Body of pancreas (tissue), 4 donors: ENCODE measurements around the gene MYO1A. TPM values are rescaled to one million over a fixed set of nuclear protein-coding genes. Genes with fewer than 3 reads are reported as not detected.
A peak's percentile ranks its signal among the peaks of the same experiment; 100 is the strongest.

Source experiments
- ATAC-seq: fragments of 150-250 bp; one replicate; pipeline ENCODE4 v1.9.1; 2016
- DNase-seq, 4 donors: peaks; one replicate each; pipeline ENCODE4 v3.0.0-alpha.2; 2019
- H3K27ac ChIP-seq, 4 donors: fragments of 200-600 bp; sonication (generic); 1 replicate in 3 of 4; 2 replicates in 1 of 4; pipeline versions ENCODE4 v1.5.1 to v1.6.1; 2016 to 2019; ENCODE audit warnings: mild to moderate bottlenecking in 1 of 4, mixed read lengths in 1 of 4, moderate library complexity in 1 of 4
- H3K27me3 ChIP-seq, 2 donors: fragments of 200-600 bp; sonication (generic); one replicate each; pipeline ENCODE4 v1.6.0; 2016; ENCODE audit warnings: mild to moderate bottlenecking in 1 of 2
- H3K36me3 ChIP-seq, 2 donors: fragments of 200-600 bp; sonication (generic); replicated peaks in 1 of 2; 2 replicates each; pipeline ENCODE4 v1.5.1; 2016; ENCODE audit warnings: low read depth in 2 of 2; ENCODE audit not compliant: insufficient read depth in 1 of 2
- H3K4me1 ChIP-seq: fragments of 200-600 bp; sonication (generic); one replicate; pipeline ENCODE4 v1.6.0; 2016
- H3K4me3 ChIP-seq, 2 donors: fragments of 200-600 bp; sonication (generic); 1 replicate in 1 of 2; 2 replicates in 1 of 2; pipeline ENCODE4 v1.5.1; 2016 to 2019
- H3K9me3 ChIP-seq, 3 donors: fragments of 200-600 bp; sonication (generic); 1 replicate in 2 of 3; 2 replicates in 1 of 3; pipeline ENCODE4 v1.5.1; 2016
- POLR2A ChIP-seq, 3 donors: fragments of 450-650 bp; IDR thresholded peaks; one replicate each; pipeline ENCODE4 v1.6.1; 2016; ENCODE audit warnings: antibody characterized with exemption in 3 of 3, mild to moderate bottlenecking in 2 of 3
- WGBS, 2 donors: methylation state at CpG; one replicate each; pipeline ENCODE4 v1.1.5; 2017; 5-methylcytosine and 5-hydroxymethylcytosine counted together
- intact Hi-C: fragments of 100-400 bp; cut with DNase I; formaldehyde crosslinking; loops from one replicate; pipeline ENCODE4 v1.15.1; 2023
- total RNA-seq, 2 donors: library from RNA; depleted of rRNA; stranded (reverse); fragments of >200 nt; gene quantifications; one replicate each; pipeline ENCODE4 v1.1.0, GENCODE V29; 2016
- TF ChIP-seq, protein P1 (sequence below), 7 experiments: fragments of 450-650 bp in 4 of 7; fragments of 200-600 bp in 3 of 7; sonication (generic) in 3 of 7; IDR thresholded peaks; one replicate each; pipeline ENCODE4 v1.5.1; 2016 to 2019; ENCODE audit warnings: antibody characterized with exemption in 7 of 7

Gene MYO1A
- total RNA-seq, 2 donors from 2014 or later = 1.8 TPM; not detected in 1

GRCh38 chr12:57072661-57073060 is 22.7 kb upstream of the MYO1A start:
- intact Hi-C loops = loop anchor here (5.0 kb wide), 1 partner anchor 35 kb away; no protein-coding TSS in a partner anchor
- Histone ChIP-seq H3K27ac (no peak overlapping the region), H3K4me1 (peaks cover 9% of the 10 kb centered on the region), H3K4me3 (no peak overlapping the region), H3K27me3 (no peaks in the 10 kb centered on the region), H3K36me3 (peaks cover 0 to 3% of the 10 kb centered on the region in 2 donors), H3K9me3 (no peaks in the 10 kb centered on the region)
- ATAC-seq = no peak
- DNase-seq = no peak
- 81 to 84% methylated on average over 2 of the region's 2 CpGs for WGBS, 2 donors
- TF ChIP-seq, protein P1, sequence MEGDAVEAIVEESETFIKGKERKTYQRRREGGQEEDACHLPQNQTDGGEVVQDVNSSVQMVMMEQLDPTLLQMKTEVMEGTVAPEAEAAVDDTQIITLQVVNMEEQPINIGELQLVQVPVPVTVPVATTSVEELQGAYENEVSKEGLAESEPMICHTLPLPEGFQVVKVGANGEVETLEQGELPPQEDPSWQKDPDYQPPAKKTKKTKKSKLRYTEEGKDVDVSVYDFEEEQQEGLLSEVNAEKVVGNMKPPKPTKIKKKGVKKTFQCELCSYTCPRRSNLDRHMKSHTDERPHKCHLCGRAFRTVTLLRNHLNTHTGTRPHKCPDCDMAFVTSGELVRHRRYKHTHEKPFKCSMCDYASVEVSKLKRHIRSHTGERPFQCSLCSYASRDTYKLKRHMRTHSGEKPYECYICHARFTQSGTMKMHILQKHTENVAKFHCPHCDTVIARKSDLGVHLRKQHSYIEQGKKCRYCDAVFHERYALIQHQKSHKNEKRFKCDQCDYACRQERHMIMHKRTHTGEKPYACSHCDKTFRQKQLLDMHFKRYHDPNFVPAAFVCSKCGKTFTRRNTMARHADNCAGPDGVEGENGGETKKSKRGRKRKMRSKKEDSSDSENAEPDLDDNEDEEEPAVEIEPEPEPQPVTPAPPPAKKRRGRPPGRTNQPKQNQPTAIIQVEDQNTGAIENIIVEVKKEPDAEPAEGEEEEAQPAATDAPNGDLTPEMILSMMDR (IDR thresholded peaks at IDR 0.05) = no peak
- no peak for TF ChIP-seq POLR2A (IDR thresholded peaks at IDR 0.05)

GRCh38 chr12:57069523-57069922 is 19.6 kb upstream of the MYO1A start:
- WGBS, 2 donors = 26 to 28% methylated on average over 3 of the region's 3 CpGs
- TF ChIP-seq, protein P1 (IDR thresholded peaks at IDR 0.05) = peak; percentile 70 to 96 (median 92)
- no peak for TF ChIP-seq POLR2A (IDR thresholded peaks at IDR 0.05)
- no peaks in the 10 kb centered on the region for H3K9me3 ChIP-seq
- H3K27me3 ChIP-seq = no peaks in the 10 kb centered on the region
- H3K27ac ChIP-seq = peak overlapping the region in 3 of 4 donors; percentile 1 to 60 (median 24)
- peaks cover 7% of the 10 kb centered on the region for H3K4me1 ChIP-seq
- H3K4me3 ChIP-seq = no peak overlapping the region
- intact Hi-C loops = loop anchor here (5.0 kb wide), 2 partner anchors 48 to 123 kb away; no protein-coding TSS in a partner anchor
- ATAC-seq (peak; percentile 99), DNase-seq (peak; percentile 69 to 88 (median 76))
- peaks cover 0 to 3% of the 10 kb centered on the region in 2 donors for H3K36me3 ChIP-seq

GRCh38 chr12:57066245-57066644 is 16.3 kb upstream of the MYO1A start:
- intact Hi-C loops = loop anchor here (5.0 kb wide), 2 partner anchors 51 to 126 kb away; no protein-coding TSS in a partner anchor
- peaks cover 0 to 2% of the 10 kb centered on the region in 2 donors for H3K36me3 ChIP-seq
- no peak overlapping the region for H3K27ac ChIP-seq
- no peaks in the 10 kb centered on the region for H3K27me3 ChIP-seq
- 82 to 90% methylated on average over 2 of the region's 2 CpGs for WGBS, 2 donors
- no peak overlapping the region for H3K4me3 ChIP-seq
- ATAC-seq (no peak), DNase-seq (no peak)
- TF ChIP-seq, protein P1 (IDR thresholded peaks at IDR 0.05) = no peak
- no peak for TF ChIP-seq POLR2A (IDR thresholded peaks at IDR 0.05)
- no peaks in the 10 kb centered on the region for H3K9me3 ChIP-seq
- H3K4me1 ChIP-seq = peaks cover 7% of the 10 kb centered on the region

- no peak for DNase-seq
- no peaks in the 10 kb centered on the region for H3K36me3 ChIP-seq
- no peaks in the 10 kb centered on the region for H3K9me3 ChIP-seq
- H3K4me1 ChIP-seq = no peaks in the 10 kb centered on the region
- no peak overlapping the region for H3K27ac ChIP-seq
- no peak for TF ChIP-seq POLR2A (IDR thresholded peaks at IDR 0.05)
- TF ChIP-seq, protein P1 (IDR thresholded peaks at IDR 0.05) = no peak
- WGBS, 2 donors = 73 to 77% methylated on average over 5 of the region's 5 CpGs
- H3K27me3 ChIP-seq = no peaks in the 10 kb centered on the region
- no peak overlapping the region for H3K4me3 ChIP-seq
- intact Hi-C loops = no loop called here
- no peak for ATAC-seq
These were observed 14.2 kb upstream of the MYO1A start for GRCh38 chr12:57063991-57064685.
